ENCODE results near the gene SPSB4. TPM values are rescaled to one million over a fixed set of nuclear protein-coding genes. Genes with fewer than 3 reads are reported as not detected.

SPSB4 gene
- total and polyA plus RNA-seq, 2 of the 8 experiments (the other 6 are each of a cell fraction or from before 2014, with no cell fraction given) = 15.1 to 17.2 TPM

- Histone ChIP-seq H3K36me3 (ENCODE audit: control insufficient read depth in 2 of 4, insufficient read depth in 4 of 4, low read length in 3 of 4) (no peaks in the 10 kb centered on the region), H2BK12ac (ENCODE audit: low read depth, low read length) (peak overlapping the region; percentile 20), H3K56ac (replicated peaks; ENCODE audit: insufficient read length, low read depth, low read length) (no peak overlapping the region), H2BK120ac (replicated peaks; ENCODE audit: low read depth, low read length) (peak overlapping the region; percentile 8), H3K27me3 (replicated peaks in 1 of 4; ENCODE audit: control insufficient read depth in 3 of 4, extremely low read depth in 1 of 4, insufficient read depth in 3 of 4, low read length in 3 of 4) (peaks cover 0 to 18% (median 8%) of the 10 kb centered on the region in 4 experiments; a peak in 4 of 7 replicates), H3K4me3 (ENCODE audit: extremely low read depth in 1 of 4, insufficient read depth in 2 of 4, low read depth in 3 of 4, low read length in 4 of 4) (no peak overlapping the region; a peak in 1 of 8 replicates), H3K79me1 (ENCODE audit: low read depth, low read length) (peaks cover 9% of the 10 kb centered on the region; the same call in 1 of the 2 replicates), H3K9me3 (ENCODE audit: insufficient read depth in 2 of 2, low read depth in 1 of 2, low read length in 1 of 2) (no peaks in the 10 kb centered on the region), H2BK15ac (ENCODE audit: low read length) (peak overlapping the region; percentile 65; the same call in 1 of the 2 replicates), H2BK20ac (ENCODE audit: low read length) (peak overlapping the region; percentile 84; the same call in 1 of the 2 replicates), H3K23ac (ENCODE audit: insufficient read length) (no peak overlapping the region), H4K91ac (replicated peaks; ENCODE audit: insufficient read length, low read length) (peak overlapping the region; percentile 71), H4K5ac (ENCODE audit: insufficient read length, low read depth, low read length) (no peak overlapping the region), H3K27ac (ENCODE audit: low read depth, low read length) (peak overlapping the region; percentile 40; the same call in 1 of the 2 replicates), H3K4ac (replicated peaks; ENCODE audit: insufficient read length, low read depth, low read length) (peak overlapping the region; percentile 11), H3K18ac (ENCODE audit: extremely low read depth, low read length) (peak overlapping the region; percentile 42), H3K4me1 (replicated peaks in 1 of 4; ENCODE audit: control insufficient read depth in 3 of 4, insufficient read depth in 4 of 4, low read length in 3 of 4) (peaks cover 44 to 75% (median 61%) of the 10 kb centered on the region in 4 experiments), H3K4me2 (ENCODE audit: insufficient read depth in 1 of 2, low read depth in 2 of 2, low read length in 2 of 2) (peak overlapping the region; percentile 49 to 55), H2AK5ac (ENCODE audit: low read depth, low read length) (0 out of 2 replicates have a peak overlapping the region, but pooled peaks have one; percentile 9), H3K9ac (replicated peaks in 1 of 4; ENCODE audit: extremely low read depth in 1 of 4, low read depth in 3 of 4, low read length in 3 of 4) (no peak overlapping the region), H2BK5ac (ENCODE audit: low read depth, low read length) (peak overlapping the region; percentile 84; the same call in 1 of the 2 replicates), H2AFZ (ENCODE audit: low read length) (no peak overlapping the region), H3K14ac (ENCODE audit: insufficient read length) (no peak overlapping the region), H4K8ac (ENCODE audit: extremely low read depth, insufficient read depth, low read length) (no peak overlapping the region), H3K23me2 (ENCODE audit: low read depth, low read length) (no peaks in the 10 kb centered on the region), H3K79me2 (ENCODE audit: control insufficient read depth in 1 of 2, insufficient read depth in 2 of 2, low read length in 2 of 2) (peaks cover 0 to 13% of the 10 kb centered on the region in 2 experiments; a peak in 1 of 4 replicates), H4K20me1 (replicated peaks in 1 of 2; ENCODE audit: control insufficient read depth in 1 of 2, insufficient read depth in 2 of 2, low read length in 2 of 2) (peaks cover 0 to 2% of the 10 kb centered on the region in 2 experiments)
- ChIA-PET CTCF (ENCODE audit: partially characterized antibody) (interaction anchor here (1.2 to 29.1 kb wide), 7 partner anchors 13 to 77 kb away, joined by 4 to 333 read pairs (median 20); partner anchors contain the start of gene SPSB4), POLR2A (ENCODE audit: partially characterized antibody) (interaction anchor here (0.8 to 3.1 kb wide), 8 partner anchors 8 to 24 kb away, joined by 3 to 20 read pairs (median 4); partner anchors contain the start of gene SPSB4)
- WGBS, 2 experiments (ENCODE audit: extremely low coverage in 1 of 2, insufficient coverage in 1 of 2, insufficient read length in 1 of 2, insufficient replicate concordance in 2 of 2, low coverage in 1 of 2, low lambda C conversion rate in 2 of 2, missing lambda C conversion rate in 1 of 2) = 51% methylated on average over 2 of the region's 2 CpGs; no CpG with 5 or more reads in 1 of the 2 experiments
- FAIRE-seq (no peak), DNase-seq (ENCODE audit: low read depth in 1 of 2, low spot score in 2 of 2) (no peak)
- no peak for TF ChIP-seq TAF7 (optimal IDR thresholded peaks at IDR 0.05; ENCODE audit: borderline replicate concordance, low read depth, low read length)
- no peak for TF ChIP-seq SP2 (IDR thresholded peaks at IDR 0.05; ENCODE audit: low read length)
- TF ChIP-seq KDM5A (IDR thresholded peaks at IDR 0.05; ENCODE audit: low read length) = no peak
- TF ChIP-seq HDAC6 (IDR thresholded peaks at IDR 0.05; ENCODE audit: low read depth, low read length) = no peak
- no peak for TF ChIP-seq JUN (IDR thresholded peaks at IDR 0.05; ENCODE audit: low read depth, low read length)
- no peak for TF ChIP-seq RAD21 (IDR thresholded peaks at IDR 0.05 in 1 of 2, conservative IDR thresholded peaks at IDR 0.05 in 1 of 2; ENCODE audit: low read depth in 2 of 2, low read length in 2 of 2)
- TF ChIP-seq SIX5 (IDR thresholded peaks at IDR 0.05; ENCODE audit: low read depth, low read length) = no peak
- TF ChIP-seq E2F6 (IDR thresholded peaks at IDR 0.05) = no peak
- no peak for TF ChIP-seq USF2 (IDR thresholded peaks at IDR 0.05; ENCODE audit: low read length)
- TF ChIP-seq ATF3 (IDR thresholded peaks at IDR 0.05; ENCODE audit: insufficient read depth, low read depth, low read length) = no peak
Measured at GRCh38 chr3:141073580-141073979, 22.4 kb downstream of the SPSB4 start.

Data from H1 (cell line).